Measurements from ENCODE around the gene RIMS3. TPM values are rescaled to one million over a fixed set of nuclear protein-coding genes. Genes with fewer than 3 reads are reported as not detected.

The RIMS3 gene
- total RNA-seq, 1 donor from 2014 or later: 4.6 TPM

DNA sequence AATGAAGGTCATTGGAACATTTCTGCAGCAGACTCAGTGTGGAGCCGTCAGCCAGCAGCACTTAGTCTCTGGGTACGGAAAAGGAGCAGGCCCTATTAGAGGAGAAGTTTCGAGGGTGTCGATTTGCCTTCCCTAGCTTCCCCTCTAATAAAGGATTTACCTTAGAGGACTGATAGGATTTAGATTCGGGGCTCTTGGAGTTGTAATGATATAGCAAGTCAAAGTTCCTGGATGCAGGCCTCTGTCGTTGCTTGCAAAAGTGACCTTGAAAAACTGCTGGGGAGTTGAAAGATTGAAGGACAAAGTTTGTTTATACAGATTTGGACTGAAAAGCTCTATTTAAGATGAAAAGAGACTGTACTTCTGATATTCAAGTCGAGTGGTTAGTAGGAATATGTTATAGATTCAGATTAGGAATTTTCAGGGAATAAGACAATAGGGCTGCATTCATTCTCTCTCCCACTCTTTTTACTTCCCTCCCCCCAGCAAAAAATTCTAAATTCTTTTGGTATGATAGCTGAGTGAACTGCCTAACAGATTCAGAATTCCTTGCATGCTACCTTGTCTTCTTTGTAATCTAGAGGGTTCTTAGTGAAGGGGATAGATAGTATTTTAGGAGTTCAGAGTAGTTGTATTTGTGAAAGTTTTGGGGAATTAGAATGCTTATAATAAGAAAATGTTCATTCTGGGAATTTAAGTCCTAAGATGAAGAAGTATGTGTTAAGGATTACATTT lies 45.3 kb upstream of the RIMS3 start:
- TF ChIP-seq, protein P1, sequence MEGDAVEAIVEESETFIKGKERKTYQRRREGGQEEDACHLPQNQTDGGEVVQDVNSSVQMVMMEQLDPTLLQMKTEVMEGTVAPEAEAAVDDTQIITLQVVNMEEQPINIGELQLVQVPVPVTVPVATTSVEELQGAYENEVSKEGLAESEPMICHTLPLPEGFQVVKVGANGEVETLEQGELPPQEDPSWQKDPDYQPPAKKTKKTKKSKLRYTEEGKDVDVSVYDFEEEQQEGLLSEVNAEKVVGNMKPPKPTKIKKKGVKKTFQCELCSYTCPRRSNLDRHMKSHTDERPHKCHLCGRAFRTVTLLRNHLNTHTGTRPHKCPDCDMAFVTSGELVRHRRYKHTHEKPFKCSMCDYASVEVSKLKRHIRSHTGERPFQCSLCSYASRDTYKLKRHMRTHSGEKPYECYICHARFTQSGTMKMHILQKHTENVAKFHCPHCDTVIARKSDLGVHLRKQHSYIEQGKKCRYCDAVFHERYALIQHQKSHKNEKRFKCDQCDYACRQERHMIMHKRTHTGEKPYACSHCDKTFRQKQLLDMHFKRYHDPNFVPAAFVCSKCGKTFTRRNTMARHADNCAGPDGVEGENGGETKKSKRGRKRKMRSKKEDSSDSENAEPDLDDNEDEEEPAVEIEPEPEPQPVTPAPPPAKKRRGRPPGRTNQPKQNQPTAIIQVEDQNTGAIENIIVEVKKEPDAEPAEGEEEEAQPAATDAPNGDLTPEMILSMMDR (IDR thresholded peaks at IDR 0.05): no peak
- intact Hi-C loops (cut with DNase I): no loop called here

DNA sequence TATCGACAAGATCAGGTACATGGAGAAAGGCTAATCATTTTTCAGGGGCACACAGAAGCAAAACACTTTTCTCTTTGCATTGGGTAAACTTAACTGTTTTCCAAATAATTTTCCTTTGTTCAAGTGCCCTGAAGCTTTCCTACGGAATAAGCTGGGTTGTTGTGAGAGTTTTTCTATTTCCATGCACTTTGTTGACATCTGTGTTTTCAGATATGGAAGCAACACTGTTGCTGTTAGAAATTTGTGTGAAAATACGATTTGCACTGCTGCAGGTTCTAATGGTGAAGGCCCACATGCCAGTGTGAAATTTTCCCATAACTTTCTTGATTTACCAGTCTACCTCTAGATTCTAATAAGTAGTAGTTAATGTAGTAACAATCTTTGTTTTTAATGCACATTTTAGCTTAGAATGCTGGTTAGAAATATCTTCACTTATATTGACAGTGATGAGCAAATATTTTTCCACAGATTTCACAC lies 44.4 kb upstream of the RIMS3 start:
- Histone ChIP-seq H3K27me3 (ENCODE audit: low read depth) (no peaks in the 10 kb centered on the region), H3K9me3 (no peaks in the 10 kb centered on the region), H3K36me3 (no peaks in the 10 kb centered on the region), H3K4me3 (peak overlapping the region; percentile 60), H3K27ac (peak overlapping the region; percentile 80), H3K4me1 (peaks cover 77% of the 10 kb centered on the region)
- ATAC-seq: no peak
- intact Hi-C loops (cut with DNase I): no loop called here
- TF ChIP-seq, protein P1 (IDR thresholded peaks at IDR 0.05): no peak
- no peak for DNase-seq

More for the DNA sequence above, 45.3 kb upstream of the RIMS3 start:
- H3K4me1 ChIP-seq: peaks cover 76% of the 10 kb centered on the region
- ATAC-seq: no peak
- H3K4me3 ChIP-seq: peak overlapping the region; percentile 60
- no peaks in the 10 kb centered on the region for H3K9me3 ChIP-seq
- H3K27me3 ChIP-seq (ENCODE audit: low read depth): no peaks in the 10 kb centered on the region
- DNase-seq: no peak
- no peaks in the 10 kb centered on the region for H3K36me3 ChIP-seq
- H3K27ac ChIP-seq: peak overlapping the region; percentile 80

DNA sequence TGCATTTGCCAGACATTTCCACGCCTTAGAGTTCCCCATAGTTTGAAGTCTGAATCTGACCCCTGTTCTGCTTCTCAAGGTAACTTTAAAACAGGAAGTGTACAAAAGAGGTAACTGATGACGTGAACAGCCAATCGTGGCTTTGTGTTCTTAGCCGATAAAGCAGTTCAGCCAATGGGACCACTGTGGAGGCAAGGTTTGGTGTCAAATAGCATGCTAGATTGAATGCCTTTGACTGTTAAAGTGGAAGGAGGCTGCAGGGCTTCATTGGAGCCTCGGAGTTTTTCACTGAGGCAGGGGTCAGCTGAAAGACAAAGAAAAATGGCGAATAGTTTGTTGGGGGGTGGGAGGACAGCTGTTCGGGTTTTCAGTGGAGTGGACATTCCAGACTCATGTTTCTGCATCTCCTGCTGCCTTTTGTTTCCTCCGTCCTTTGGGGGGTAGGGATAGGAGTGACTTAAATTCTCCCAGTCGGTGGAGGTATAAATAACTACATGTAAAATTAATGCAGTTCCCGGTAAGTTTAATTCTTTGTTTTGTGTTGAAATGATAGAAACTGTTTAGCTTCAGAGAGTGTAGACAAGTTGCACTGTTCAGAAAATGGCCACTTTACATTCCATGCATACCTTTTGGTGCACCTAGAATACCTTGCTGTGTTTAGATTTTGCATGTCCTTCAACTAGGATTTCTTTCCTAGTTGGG lies 43.8 kb upstream of the RIMS3 start:
- peak overlapping the region; percentile 80 for H3K27ac ChIP-seq

DNA sequence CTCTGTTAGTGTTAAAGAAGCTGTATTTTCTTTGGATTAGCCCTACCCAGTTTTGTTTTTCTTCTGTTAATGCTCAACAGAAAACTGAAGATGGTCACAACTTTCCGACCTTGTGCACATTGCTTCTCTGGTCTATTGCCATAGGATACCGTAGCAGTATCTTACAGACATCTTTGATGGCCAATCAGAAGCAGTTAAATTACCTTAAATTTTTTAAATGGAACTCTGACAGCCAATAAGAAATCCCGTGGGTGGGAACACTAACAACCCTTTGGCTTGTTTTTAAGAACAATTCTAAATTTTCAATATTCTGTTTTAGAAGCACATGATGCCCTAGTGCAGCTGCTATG lies 43.2 kb upstream of the RIMS3 start:
- DNase-seq (no peak), ATAC-seq (peak; percentile 52 to 55)
- H3K4me1 ChIP-seq: peaks cover 76% of the 10 kb centered on the region
- H3K27ac ChIP-seq: peak overlapping the region; percentile 80
- no peaks in the 10 kb centered on the region for H3K36me3 ChIP-seq
- no peaks in the 10 kb centered on the region for H3K27me3 ChIP-seq (ENCODE audit: low read depth)
- H3K4me3 ChIP-seq: peak overlapping the region; percentile 60
- H3K9me3 ChIP-seq: no peaks in the 10 kb centered on the region
- intact Hi-C loops (cut with DNase I): no loop called here
- TF ChIP-seq, protein P1 (IDR thresholded peaks at IDR 0.05): no peak

More for the DNA sequence above, 43.8 kb upstream of the RIMS3 start:
- intact Hi-C loops (cut with DNase I): no loop called here
- ATAC-seq (peak; percentile 95 to 97), DNase-seq (peak; percentile 61)
- Histone ChIP-seq H3K36me3 (no peaks in the 10 kb centered on the region), H3K27me3 (ENCODE audit: low read depth) (no peaks in the 10 kb centered on the region), H3K4me3 (peak overlapping the region; percentile 60), H3K9me3 (no peaks in the 10 kb centered on the region), H3K4me1 (peaks cover 76% of the 10 kb centered on the region)
- TF ChIP-seq, protein P1 (IDR thresholded peaks at IDR 0.05): no peak

DNA sequence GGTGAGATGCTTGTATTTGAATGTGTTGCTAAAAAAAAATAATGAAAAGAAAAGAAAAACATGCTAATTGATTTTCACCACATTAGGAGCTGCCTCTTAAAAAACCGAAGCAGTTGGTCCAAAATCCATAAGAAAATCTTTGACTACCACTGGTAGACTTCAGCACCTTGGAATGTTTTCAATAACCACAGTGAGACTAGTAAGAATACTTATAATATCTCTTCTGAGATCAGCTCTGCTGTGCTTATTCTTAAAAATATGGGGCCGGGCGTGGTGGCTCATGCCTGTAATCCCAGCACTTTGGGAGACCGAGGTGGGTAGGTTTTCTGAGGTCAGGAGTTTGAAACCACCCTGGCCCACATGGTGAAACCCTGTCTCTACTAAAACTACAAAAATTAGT lies 41.1 kb upstream of the RIMS3 start:
- DNase-seq (no peak), ATAC-seq (no peak)
- intact Hi-C loops (cut with DNase I): no loop called here
- TF ChIP-seq, protein P1 (IDR thresholded peaks at IDR 0.05): no peak
- Histone ChIP-seq H3K27ac (no peak overlapping the region), H3K4me3 (no peak overlapping the region), H3K36me3 (no peaks in the 10 kb centered on the region), H3K27me3 (ENCODE audit: low read depth) (no peaks in the 10 kb centered on the region), H3K4me1 (peaks cover 71% of the 10 kb centered on the region), H3K9me3 (no peaks in the 10 kb centered on the region)

All from lower lobe of right lung (tissue), 2 donors.